Coronary artery (tissue), 2 donors: ENCODE data around the gene PSMD13.

ENCODE experiments used
- DNase-seq: peaks from one replicate; pipeline ENCODE4 v3.0.0-alpha.2; 2017; ENCODE audit warnings: low spot score
- H3K27ac ChIP-seq, 2 donors: fragments of 200-600 bp; sonication (generic); one replicate each; pipeline ENCODE4 v1.5.1; 2016 to 2019
- H3K4me3 ChIP-seq: fragments of 200-600 bp; sonication (generic); 2 replicates; pipeline ENCODE4 v1.5.1; 2016; ENCODE audit warnings: mild to moderate bottlenecking, moderate library complexity
- TF ChIP-seq, protein P1 (sequence below): fragments of 200-600 bp; sonication (generic); IDR thresholded peaks from one replicate; pipeline ENCODE4 v1.5.1; 2019; ENCODE audit warnings: antibody characterized with exemption

The PSMD13 gene

DNA sequence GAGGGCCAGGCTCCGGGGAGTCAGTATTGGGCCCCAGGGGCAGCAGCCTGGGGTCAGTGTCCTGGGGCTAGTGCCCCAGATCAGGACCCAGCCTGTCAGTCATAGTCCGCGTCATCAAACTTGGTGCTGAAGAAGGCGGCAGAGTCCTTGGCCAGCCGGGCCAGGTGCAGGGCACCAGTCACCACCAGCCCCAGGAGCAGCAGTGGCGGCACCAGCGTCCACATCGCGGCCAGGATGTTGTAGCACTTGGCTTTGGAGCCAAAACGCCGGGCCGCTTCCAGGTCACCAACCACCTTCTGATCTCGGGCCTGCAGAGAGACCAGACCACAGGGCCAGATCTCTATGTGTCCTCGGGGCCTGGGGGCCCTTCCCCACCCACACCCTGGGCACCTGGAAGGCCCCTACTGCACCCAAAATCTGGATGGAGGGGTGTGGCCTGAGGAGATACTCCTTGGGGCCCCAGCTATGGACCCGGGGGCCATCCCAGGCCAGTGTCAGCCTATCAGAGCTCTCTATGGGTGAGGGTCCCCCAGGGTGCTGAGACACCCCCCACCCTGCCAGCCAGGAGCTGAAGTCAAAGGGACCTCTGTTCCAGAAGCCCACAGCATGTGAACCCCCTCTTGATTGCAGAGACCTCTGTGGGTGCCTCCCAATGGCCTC lies 61.8 kb downstream of the PSMD13 start:
- Histone ChIP-seq H3K4me3 (no peak overlapping the region), H3K27ac (no peak overlapping the region)
- no peak for DNase-seq
- TF ChIP-seq, protein P1, sequence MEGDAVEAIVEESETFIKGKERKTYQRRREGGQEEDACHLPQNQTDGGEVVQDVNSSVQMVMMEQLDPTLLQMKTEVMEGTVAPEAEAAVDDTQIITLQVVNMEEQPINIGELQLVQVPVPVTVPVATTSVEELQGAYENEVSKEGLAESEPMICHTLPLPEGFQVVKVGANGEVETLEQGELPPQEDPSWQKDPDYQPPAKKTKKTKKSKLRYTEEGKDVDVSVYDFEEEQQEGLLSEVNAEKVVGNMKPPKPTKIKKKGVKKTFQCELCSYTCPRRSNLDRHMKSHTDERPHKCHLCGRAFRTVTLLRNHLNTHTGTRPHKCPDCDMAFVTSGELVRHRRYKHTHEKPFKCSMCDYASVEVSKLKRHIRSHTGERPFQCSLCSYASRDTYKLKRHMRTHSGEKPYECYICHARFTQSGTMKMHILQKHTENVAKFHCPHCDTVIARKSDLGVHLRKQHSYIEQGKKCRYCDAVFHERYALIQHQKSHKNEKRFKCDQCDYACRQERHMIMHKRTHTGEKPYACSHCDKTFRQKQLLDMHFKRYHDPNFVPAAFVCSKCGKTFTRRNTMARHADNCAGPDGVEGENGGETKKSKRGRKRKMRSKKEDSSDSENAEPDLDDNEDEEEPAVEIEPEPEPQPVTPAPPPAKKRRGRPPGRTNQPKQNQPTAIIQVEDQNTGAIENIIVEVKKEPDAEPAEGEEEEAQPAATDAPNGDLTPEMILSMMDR = no peak

DNA sequence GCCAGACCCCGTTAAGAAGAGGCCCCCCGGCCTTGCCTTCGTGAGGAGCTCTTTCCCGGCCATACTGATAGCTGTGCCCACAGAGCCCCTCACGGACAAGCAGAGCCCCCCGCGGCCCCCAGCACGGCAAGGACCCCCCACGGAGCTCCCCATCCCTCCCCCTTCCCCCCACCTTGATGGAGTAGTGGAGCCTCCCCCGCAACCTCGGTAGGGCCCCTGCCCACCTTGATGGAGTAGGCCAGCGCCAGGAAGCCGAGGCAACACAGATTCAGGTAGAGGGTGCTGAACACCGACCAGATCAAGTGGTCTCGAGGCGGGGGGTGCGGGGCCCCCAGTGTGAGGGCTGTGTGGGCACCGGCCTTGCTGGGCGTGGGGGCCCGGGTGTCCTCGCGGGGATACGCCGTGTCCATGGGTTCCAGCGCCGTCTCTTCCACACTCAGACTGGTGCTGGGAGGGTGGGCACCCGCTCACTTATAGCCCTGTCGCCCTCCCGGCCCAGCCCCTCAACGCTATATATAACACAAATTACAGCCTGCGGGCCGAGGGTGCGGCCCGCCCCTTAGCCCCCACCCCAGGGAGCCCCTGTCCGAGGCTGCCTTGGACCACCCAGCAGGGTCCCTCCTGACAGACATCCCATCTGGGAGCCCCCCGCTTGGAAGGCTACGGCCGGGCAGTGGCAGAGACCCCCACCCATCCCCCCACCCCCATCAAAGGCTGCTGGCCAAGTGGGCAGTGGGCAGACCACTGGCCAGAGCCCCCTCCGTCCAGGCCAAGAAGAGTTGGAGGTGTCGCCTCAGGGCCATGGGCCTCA lies 62.5 kb downstream of the PSMD13 start, which contains the start of gene IFITM5:
TSS of gene IFITM5 (minus strand) at position 446 of the 811 bp plus-strand sequence. CDS start at position 410, 36 bp downstream.
- DNase-seq = no peak
- Histone ChIP-seq H3K4me3 (no peak within 1 kb of the TSS), H3K27ac (no peak within 1 kb of the TSS)
- TF ChIP-seq, protein P1 = no peak

DNA sequence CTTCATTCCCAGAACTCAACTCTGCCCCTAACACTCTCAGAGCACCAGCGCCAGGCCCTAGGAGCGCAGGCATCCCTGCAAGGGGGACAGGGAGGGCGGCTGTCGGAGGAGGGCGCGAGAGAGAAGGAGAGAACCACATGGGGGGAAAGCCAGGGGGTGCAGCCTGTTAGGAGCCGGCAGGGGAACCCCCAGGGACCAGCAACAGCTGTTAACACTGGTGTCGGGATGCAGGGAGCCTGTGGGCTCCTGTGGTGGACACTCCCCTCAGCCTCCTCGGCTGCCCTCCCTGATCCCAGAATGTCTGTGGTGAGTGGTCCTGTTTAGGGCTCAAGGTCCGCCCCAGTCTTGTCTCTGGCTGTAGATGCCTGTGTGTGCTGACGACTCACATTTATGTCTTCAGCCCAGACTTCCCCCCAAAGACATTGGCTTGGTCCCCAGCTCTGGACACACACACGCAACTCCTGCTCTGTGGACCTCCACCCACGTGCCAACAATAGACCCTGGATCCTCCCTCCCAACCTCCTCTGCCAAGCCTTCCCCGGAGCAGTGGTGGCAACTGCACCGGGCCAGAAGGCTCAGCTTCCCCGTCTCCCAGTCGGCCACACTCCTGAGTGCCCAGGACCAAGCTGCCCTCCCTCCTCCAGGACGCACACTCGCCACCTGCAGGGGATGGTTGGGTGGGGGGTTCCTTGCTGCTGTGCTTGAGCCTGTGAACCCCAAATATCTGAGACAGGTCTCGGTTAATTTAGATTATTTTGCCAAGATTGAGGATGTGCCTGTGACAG lies 63.4 kb downstream of the PSMD13 start:
- Histone ChIP-seq H3K4me3 (no peak overlapping the region), H3K27ac (no peak overlapping the region)
- TF ChIP-seq, protein P1 = no peak
- no peak for DNase-seq
